ENCODE results near the gene LRP1-AS. TPM values are rescaled to one million over a fixed set of nuclear protein-coding genes. Genes with fewer than 3 reads are reported as not detected.

The LRP1-AS gene
- polyA plus RNA-seq, 3 donors, result not detected

DNA sequence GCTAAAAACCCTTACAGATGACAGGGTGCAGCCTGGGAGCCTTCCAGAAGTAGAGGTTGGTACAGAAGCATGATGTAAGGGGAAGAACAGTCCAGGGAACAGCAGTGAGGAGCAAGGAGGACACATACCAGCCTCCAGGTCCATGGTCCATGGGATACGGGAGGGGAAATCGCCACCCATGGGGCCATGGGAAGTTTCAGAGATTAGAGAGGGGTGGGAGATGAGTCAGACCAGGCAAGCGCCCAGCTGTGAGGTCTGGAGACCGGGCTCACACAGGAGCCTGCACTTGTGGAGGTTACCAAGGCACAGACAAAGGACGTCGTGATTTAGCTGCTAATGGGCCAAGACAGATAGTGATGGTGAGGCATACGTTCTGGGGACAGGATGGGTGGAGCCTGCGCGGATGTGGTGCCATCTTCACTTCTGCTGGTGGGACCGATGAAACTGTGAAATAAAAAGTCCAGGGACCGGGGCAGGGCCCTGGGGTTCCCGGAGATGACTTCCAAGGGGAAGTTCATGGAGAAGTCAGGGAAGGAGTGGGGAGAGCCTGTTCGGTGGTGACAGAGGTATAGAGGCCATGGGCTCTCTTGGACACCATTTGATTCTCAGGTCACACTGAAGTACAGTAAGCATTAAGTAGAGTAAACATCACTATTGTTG lies 17.7 kb upstream of the LRP1-AS start:
- DNase-seq (ENCODE audit: extremely low read depth in 1 of 11, low read depth in 9 of 11, low spot score in 4 of 11), result no peak

DNA sequence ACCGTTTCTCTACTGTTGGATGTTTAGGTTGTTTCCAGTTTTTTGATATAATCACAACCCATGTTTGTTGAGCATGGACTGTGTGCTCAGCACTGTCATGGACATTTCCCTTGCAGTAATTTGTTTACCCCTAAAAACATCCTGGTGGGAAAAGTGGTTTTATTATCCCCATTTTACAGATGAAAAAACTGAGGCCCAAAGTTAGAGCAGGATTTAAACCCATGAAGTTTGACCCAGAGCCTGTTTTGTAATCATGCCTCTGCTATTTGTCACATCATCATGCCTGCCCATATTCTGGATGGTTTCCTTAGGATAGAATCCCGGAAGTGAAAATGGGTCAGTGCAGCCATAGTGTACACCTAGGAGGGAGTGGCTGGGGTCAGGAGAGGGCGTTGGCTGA lies 17.0 kb upstream of the LRP1-AS start:
- DNase-seq (ENCODE audit: extremely low read depth in 1 of 11, low read depth in 9 of 11, low spot score in 4 of 11), result no peak

DNA sequence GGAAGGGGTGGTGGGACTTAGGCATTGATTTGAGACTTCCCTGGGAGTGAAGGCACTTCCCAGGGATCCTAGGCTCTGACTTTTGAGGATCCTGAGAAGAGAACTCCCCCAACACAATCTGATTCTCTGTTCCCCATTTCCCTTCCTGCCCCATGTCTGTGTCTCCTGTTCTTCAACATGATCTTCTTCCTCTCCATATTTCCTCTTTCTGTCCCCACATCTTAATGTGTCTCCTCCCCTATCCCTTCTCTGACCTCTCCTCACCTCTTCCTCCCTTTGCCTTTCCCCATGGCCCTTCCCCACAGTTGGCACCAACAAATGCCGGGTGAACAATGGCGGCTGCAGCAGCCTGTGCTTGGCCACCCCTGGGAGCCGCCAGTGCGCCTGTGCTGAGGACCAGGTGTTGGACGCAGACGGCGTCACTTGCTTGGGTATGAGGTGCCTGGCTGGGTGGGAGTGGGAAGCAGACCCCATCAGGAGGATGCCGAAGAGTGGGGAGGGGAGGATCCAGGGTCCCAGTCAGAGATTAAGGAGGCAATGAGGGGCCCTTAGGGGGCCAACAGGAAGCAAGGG lies 15.2 kb upstream of the LRP1-AS start:
- no peak for DNase-seq (ENCODE audit: extremely low read depth in 1 of 11, low read depth in 9 of 11, low spot score in 4 of 11)

DNA sequence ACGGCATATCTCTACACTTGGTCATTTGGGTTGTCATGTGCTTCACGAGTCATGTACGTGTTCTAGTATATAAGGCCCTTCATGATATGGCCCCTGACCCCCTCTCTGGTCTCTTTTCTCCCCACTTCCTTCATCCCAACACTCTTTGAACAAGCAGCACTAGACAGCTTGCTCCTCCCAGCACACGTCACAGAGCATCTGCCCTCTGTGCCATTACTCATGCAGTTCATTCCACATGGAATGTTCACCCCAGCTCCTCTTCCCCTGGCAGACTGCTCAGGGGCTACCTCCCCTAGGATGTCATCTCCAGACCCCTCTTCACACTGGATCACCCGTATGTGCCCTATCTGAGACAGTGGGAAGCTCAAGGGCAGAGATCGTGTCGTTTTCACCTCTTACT lies 14.1 kb upstream of the LRP1-AS start:
- no peak for DNase-seq (ENCODE audit: extremely low read depth in 1 of 11, low read depth in 9 of 11, low spot score in 4 of 11)

DNA sequence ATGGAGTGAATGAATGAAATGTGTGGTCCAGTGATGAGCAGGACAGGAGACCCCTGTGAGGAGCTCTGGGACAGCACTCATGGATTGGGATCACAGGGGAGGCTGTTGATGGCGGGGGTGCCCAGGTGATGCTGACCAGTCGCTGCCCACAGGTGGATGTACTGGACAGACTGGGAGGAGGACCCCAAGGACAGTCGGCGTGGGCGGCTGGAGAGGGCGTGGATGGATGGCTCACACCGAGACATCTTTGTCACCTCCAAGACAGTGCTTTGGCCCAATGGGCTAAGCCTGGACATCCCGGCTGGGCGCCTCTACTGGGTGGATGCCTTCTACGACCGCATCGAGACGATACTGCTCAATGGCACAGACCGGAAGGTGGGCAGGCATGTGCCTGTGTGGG lies 13.3 kb upstream of the LRP1-AS start:
- DNase-seq (ENCODE audit: extremely low read depth in 1 of 11, low read depth in 9 of 11, low spot score in 4 of 11), result no peak

DNA sequence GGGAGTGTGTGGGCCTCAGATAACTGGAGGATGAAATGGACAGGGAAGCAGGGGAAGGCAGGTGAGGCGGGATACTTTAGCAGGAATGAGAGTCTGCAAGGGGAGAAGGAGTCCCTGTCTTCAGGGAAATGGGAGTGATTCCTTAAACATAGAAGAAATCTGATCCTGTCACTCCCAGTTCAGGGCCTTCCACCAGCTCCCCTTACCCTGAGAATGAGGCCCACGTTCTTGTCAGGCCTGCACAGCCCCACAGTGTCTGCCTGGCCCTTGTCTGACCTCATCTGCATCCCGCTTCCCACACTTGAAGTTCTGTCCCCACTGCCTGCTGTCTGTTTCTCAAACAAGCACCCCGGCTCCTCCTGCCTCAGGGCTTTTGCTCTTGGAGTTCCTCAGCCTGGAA lies 12.6 kb upstream of the LRP1-AS start:
- DNase-seq (ENCODE audit: extremely low read depth in 1 of 11, low read depth in 9 of 11, low spot score in 4 of 11), result no peak

DNA sequence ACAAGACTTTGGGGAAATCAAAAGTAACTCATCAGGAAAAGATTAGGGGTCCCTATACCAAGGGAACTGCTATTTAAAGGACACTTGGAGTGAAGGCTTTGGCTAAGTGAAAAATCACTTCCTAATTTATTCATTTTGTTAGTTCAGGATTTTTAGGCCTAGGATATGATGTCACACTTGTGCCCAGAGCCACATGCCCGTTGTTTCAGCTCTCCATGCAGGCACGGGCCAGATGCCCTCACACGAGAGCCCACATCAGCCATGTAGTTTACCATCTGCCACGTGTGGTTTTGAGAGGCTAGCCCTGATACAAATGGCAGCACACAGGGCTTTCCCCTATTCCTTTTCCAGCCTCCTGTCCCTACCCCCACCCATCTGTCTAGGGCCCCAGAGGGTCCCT lies 11.9 kb upstream of the LRP1-AS start:
- DNase-seq (ENCODE audit: extremely low read depth in 1 of 11, low read depth in 9 of 11, low spot score in 4 of 11), result no peak

DNA sequence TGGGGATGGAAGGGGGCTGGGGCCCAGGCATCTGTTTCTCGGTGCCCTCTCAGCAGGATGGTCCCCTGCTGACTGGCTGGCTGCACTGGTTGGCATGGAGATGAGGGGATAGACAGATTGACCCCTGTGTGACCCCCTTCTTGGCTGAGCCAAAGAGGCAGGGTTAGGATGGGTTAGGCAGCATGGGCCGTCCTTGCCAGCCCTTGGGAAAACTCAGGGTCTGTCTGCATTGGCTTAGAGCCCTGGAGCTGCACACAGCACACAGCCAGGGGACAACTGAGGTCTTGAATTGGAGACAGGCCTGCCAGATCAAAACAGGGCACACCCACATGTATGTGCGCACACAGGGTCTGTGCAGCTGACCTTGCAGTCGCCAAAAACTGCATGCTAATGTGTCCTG lies 11.2 kb upstream of the LRP1-AS start:
- DNase-seq (ENCODE audit: extremely low read depth in 1 of 11, low read depth in 9 of 11, low spot score in 4 of 11), result no peak

DNA sequence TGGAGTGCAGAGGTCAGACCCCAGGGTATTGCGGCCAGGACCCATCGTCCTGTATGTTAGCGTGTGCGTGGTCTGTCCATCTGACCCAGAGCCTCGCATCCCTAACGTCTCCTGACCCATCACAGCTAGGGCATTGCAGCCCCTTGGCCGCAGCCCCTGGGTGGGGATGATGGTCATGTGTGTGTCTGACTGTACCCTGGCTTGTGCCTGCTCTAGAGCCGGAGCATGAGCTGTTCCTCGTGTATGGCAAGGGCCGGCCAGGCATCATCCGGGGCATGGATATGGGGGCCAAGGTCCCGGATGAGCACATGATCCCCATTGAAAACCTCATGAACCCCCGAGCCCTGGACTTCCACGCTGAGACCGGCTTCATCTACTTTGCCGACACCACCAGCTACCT lies 10.8 kb upstream of the LRP1-AS start:
- DNase-seq (ENCODE audit: extremely low read depth in 1 of 11, low read depth in 9 of 11, low spot score in 4 of 11), result no peak

DNA sequence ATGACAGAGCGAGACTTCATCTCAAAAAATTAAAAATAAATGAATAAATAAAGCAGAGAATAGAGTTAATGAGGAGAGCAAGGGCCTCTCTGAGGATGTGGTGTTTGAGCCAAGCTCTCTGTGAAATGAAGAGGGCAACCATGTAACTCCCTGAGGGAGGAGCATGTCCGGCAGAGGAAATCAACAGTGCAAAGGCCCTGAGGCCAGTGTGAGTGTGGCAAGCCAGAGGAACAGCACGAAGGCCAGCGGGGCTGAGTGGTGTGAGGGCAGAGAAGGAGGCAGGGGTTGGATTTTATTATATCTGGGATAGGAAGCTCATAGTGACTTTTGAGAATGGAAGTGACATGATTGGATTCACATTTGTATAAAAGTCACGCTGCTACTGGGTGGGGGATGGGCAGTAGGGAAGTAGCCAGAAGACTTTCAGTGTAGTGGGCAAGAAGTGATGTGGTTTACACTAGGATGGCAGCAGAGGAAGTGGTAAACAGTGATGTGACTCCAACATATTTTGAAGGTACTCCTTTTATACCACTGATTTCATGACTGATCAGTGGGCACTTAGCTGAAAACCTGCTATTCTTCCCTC lies 10.3 kb upstream of the LRP1-AS start:
- no peak for DNase-seq (ENCODE audit: extremely low read depth in 1 of 11, low read depth in 9 of 11, low spot score in 4 of 11)

DNA sequence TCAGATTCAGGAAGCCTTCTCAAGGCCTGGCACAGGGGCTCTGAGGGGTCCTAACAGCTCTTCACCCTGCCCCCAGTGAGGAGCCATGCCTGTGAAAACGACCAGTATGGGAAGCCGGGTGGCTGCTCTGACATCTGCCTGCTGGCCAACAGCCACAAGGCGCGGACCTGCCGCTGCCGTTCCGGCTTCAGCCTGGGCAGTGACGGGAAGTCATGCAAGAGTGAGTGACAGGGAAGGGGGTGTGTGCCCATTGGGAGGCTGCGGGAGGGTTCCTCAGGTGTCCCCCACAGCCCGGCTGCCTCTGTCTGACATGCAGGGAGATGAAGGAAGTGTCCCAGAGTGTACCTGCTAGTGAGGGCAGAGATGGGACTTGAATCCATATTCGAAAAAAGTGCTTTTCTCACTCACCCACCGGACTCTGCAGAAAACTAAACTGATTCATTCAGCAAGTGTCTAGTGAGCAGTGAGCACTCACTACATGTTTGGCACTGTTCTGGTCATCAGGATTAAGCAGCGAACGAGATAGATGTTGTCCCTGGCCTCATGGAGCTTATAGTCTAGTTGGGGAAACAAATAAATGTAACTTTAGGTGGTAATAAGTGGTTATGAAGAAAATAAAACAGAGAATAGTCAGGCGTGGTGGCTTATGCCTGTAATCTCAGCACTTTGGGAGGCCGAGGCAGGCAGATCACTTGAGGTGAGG lies 9.4 kb upstream of the LRP1-AS start:
- DNase-seq (ENCODE audit: extremely low read depth in 1 of 11, low read depth in 9 of 11, low spot score in 4 of 11), result no peak

DNA sequence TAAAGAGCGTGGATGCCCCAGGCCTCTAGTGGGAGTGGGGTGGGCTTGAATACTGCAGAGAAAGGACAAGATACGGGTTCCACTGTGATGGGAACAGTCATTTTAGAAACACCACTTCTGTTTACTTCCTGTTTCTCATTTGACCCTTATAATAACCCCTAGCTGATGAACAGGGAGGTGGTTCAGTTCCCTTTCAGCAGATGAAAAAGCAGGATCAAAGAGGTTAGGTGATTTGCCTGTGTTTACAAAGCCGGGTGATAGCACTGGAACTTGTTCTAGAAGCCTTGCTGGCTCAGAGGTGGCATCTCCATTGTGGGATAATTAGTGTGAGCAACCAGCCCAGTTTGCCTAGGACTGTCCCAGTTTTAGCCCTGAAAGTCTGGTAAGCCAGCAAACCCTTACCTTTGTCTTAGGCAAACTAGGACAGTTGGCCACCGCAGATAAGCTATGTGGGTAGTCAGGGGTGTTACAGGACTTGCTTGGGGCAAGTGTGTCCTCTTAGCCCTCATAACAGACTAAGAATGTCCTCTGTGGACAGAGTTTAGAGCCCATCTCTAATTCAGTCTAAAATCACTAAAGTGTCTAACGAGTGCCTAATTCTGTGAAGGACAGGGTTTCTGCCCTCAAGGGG lies 7.5 kb upstream of the LRP1-AS start:
- DNase-seq (ENCODE audit: extremely low read depth in 1 of 11, low read depth in 9 of 11, low spot score in 4 of 11), result no peak

DNA sequence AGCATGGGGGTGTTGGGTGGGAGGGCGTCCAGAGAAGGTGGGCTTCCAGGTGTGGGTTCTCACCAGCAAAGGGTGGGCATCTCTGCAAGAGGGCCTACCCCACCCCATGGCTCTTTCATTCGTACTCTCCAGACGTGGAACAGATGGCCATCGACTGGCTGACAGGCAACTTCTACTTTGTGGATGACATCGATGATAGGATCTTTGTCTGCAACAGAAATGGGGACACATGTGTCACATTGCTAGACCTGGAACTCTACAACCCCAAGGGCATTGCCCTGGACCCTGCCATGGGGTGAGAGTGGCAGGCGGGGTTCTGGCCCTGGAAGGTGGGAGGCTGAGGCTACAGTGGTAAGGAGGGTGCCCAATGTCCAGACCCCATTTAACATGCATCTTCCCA lies 6.7 kb upstream of the LRP1-AS start:
- no peak for DNase-seq (ENCODE audit: extremely low read depth in 1 of 11, low read depth in 9 of 11, low spot score in 4 of 11)

DNA sequence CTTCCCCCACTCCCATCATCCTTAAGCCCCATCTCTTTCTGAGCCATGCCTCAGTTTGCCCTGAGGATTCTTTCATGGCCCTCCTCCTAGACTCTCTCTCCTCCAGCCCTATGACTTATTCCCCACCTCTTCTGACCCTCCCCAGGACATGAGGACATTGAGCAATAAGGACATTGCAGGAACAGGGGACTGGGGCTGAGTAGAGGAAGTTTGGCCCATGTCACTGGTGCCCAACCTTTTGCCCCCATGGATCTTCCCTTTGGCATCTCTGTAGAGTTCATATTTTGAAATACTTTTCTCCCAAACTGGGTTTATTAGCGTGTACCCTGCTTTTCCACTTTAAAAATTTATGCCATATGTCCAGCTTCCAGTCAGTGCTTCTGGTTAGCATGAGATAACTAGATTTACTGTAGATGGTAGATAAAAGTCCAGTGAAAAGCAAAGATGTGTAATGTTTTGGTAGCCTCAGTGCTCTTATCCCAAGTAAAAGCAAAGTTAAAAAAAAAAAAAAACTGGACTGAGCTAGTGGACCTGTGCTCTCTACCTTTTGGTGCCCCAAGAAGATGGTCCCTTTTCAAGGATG lies 6.1 kb upstream of the LRP1-AS start:
- DNase-seq (ENCODE audit: extremely low read depth in 1 of 11, low read depth in 9 of 11, low spot score in 4 of 11), result no peak

DNA sequence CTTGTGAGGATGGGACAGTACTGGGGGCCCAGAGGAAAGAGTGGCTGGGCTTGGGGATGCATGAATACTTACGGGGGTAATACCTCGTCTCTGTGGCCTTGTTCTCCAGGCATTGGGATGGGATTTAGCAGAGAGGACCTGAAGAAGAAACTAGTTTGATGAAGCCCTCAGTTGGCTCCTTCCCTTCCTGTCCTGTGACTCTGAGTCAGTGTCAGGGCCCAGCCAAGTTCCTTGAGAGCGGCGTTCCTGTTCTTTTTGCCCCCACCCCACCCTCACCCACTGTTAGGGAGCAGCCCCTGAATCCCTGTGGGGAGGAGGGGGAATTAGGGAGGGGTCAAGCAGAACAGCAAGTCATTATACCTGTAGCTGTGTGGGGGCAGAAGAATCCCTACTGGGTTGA lies 5.2 kb upstream of the LRP1-AS start:
- DNase-seq (ENCODE audit: extremely low read depth in 1 of 11, low read depth in 9 of 11, low spot score in 4 of 11), result no peak

DNA sequence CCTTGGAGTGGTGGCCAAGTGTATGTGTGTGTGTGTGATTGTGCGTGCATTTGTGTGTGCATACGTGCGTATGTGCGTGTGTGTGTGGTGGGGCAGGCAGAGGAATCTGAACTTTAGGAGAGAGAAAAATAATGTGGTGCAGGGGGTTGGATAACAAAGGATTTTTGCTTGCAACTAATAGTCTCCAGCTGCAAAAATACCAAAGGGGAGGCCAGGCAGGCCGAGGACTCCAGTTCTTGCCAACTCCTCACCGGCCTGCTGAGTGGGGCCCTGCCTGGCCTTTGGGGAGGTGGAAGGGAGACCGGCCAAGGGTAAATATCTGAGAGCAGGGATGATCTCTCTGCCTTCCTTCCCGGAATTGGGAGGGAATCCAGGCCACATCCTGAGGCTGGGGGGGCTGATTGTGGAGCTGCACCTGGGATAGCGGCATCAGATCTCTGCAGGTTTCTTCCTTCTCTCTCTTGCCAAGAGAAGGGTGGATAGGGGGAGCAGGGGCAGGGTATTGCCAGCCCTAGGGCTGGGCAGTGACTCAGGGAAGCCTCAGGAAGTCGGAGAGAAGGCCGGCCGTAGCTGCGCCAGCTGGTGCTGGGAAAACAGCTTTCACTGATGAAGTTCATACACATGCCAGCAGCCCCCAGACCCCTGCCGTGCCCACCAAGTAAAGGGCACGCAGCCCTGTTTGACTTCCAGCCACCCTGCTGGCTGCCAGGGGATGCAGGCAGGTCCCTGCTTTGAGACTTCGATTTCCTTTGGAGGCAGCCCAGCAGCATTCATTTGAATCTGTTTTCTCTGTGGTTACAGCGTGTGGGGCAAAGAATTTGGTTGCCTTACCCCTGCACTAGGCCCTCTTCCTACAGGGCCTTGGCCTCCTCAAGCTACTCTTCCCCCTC lies 4.6 kb upstream of the LRP1-AS start:
- DNase-seq (ENCODE audit: extremely low read depth in 1 of 11, low read depth in 9 of 11, low spot score in 4 of 11), result no peak

DNA sequence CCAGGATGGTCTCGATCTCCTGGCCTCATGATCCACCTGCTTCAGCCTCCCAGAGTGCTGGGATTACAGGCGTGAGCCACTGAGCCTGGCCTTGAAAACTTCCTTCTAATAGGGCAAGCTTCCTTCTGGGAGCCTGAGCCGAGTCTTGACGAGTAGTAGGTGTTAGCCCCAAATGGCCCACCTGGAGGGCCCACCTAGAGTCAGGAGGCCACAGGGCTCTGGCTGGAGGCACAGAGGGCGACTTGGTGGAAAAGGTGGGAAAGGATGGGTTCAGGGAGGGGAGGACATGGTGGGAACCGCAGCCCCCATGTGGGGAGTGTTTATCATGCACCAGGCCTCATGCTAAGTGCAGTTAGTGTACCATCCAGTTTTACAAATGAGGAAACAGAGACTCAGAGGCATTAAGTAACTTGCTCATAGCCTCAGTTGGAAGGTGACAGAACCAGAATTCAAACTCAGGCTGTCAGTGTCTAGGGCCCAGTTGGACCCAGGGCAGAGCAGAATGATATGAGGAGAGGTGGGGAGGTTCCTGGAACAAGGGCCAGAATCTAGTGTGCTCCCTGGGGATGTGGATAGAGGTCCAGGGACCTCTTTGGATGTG lies 3.1 kb upstream of the LRP1-AS start:
- DNase-seq (ENCODE audit: extremely low read depth in 1 of 11, low read depth in 9 of 11, low spot score in 4 of 11), result no peak

DNA sequence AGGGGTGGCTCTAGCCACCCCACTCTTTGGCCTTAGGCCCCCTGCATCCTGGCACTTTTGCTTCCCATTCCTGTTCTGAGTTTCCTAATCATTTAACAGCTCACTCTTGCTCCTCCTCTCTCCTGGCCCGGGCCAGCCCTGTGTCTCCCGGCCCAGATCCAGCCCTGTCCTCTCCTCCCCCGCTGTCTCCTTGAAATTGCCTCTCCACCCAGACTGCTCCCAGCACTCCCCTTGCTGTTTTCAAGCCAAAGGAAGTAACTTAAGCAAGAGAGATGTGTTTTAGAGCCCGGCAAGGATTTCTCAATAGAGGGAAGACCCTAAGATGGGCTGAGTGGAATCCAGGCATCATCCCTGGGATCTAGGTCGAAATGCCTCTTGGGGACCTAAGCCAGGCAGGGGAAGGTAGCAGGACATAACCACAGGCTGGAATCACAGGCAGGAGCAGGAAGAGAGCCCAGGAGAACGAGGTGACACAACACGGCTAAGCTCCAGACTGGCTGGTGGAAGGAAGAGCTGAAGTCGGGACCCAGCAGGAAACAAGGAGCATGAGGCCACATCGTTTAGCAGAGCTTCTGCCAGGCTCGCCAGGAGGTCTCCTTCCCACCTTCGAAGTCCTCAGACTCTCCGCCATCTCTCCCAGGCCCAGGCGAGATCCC lies 2.0 kb upstream of the LRP1-AS start:
- no peak for DNase-seq (ENCODE audit: extremely low read depth in 1 of 11, low read depth in 9 of 11, low spot score in 4 of 11)

All from renal cortex interstitium (tissue), 11 donors.